RWPE2 (cell line): ENCODE measurements around the gene ARL6IP4.
A peak's percentile ranks its signal among the peaks of the same experiment; 100 is the strongest.

Source experiments
- ATAC-seq: fragments of 200-7000 bp; cut with Tn5 transposase; 3 replicates; pipeline ENCODE4 v1.9.1; 2021; ENCODE audit warnings: low read depth
- DNase-seq: peaks from one replicate; pipeline ENCODE4 v3.0.0-alpha.2; 2020; ENCODE audit warnings: low spot score
- H3K27ac ChIP-seq: fragments of 450-650 bp; 2 replicates; pipeline ENCODE4 v1.5.1; 2017; ENCODE audit warnings: mild to moderate bottlenecking; ENCODE audit not compliant: poor library complexity, severe bottlenecking
- H3K27me3 ChIP-seq: fragments of 250-450 bp; sonication (Bioruptor Pico); 2 replicates; pipeline ENCODE4 v1.5.1; 2021; ENCODE audit warnings: mild to moderate bottlenecking, moderate library complexity; ENCODE audit not compliant: insufficient read depth, poor library complexity, severe bottlenecking
- H3K36me3 ChIP-seq: fragments of 250-450 bp; sonication (Bioruptor Pico); 2 replicates; pipeline ENCODE4 v1.5.1; 2020; ENCODE audit warnings: low read depth, mild to moderate bottlenecking, moderate library complexity
- H3K4me1 ChIP-seq: fragments of 250-450 bp; sonication (Bioruptor Pico); 2 replicates; pipeline ENCODE4 v1.5.1; 2021; ENCODE audit warnings: mild to moderate bottlenecking, moderate library complexity; ENCODE audit not compliant: insufficient read depth, poor library complexity, severe bottlenecking
- H3K4me3 ChIP-seq: fragments of 250-450 bp; sonication (Bioruptor Pico); 2 replicates; pipeline ENCODE4 v1.5.1; 2021; ENCODE audit warnings: mild to moderate bottlenecking, moderate library complexity; ENCODE audit not compliant: severe bottlenecking
- H3K9me3 ChIP-seq: fragments of 250-450 bp; sonication (Bioruptor Pico); 2 replicates; pipeline ENCODE4 v1.5.1; 2021; ENCODE audit warnings: mild to moderate bottlenecking, moderate library complexity; ENCODE audit not compliant: severe bottlenecking
- TF ChIP-seq, protein P1 (sequence below): fragments of 450-650 bp; IDR thresholded peaks from one replicate; pipeline ENCODE4 v1.5.1; 2017; ENCODE audit warnings: mild to moderate bottlenecking, moderate library complexity; ENCODE audit not compliant: poor library complexity, severe bottlenecking

The ARL6IP4 gene

GRCh38 chr12:122980183-122981035, at the start of gene ARL6IP4:
Gene ARL6IP4 (plus strand): TSS chr12:122980681. CDS start chr12:122981140, 459 bp downstream.
- peak; percentile 61 for DNase-seq

DNA sequence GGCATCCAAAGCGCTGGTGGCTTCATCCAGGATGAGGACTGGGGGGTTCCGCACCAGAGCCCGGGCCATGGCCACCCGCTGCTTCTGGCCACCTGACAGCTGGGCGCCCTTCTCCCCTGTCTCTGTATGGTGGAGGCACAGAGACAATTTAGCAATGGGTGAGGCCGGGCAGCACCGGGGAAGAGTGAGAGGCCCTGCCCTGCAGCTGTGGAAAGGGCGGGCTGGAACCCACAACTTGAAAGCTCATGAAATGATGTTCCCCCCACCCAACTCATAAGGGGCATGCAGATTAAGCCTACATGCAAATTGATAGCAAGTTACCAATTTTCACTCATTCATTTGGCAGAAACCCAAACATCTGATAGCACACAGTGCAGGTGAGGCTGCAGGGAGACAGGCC, 48.3 kb upstream of the ARL6IP4 start:
- no peak overlapping the region for H3K27ac ChIP-seq
- H3K4me1 ChIP-seq: no peaks in the 10 kb centered on the region
- H3K9me3 ChIP-seq: no peaks in the 10 kb centered on the region
- peaks cover 7% of the 10 kb centered on the region; the same call in 1 of the 2 replicates for H3K36me3 ChIP-seq
- H3K27me3 ChIP-seq: no peaks in the 10 kb centered on the region
- no peak overlapping the region for H3K4me3 ChIP-seq
- no peak for DNase-seq
- ATAC-seq: no peak
- TF ChIP-seq, protein P1, sequence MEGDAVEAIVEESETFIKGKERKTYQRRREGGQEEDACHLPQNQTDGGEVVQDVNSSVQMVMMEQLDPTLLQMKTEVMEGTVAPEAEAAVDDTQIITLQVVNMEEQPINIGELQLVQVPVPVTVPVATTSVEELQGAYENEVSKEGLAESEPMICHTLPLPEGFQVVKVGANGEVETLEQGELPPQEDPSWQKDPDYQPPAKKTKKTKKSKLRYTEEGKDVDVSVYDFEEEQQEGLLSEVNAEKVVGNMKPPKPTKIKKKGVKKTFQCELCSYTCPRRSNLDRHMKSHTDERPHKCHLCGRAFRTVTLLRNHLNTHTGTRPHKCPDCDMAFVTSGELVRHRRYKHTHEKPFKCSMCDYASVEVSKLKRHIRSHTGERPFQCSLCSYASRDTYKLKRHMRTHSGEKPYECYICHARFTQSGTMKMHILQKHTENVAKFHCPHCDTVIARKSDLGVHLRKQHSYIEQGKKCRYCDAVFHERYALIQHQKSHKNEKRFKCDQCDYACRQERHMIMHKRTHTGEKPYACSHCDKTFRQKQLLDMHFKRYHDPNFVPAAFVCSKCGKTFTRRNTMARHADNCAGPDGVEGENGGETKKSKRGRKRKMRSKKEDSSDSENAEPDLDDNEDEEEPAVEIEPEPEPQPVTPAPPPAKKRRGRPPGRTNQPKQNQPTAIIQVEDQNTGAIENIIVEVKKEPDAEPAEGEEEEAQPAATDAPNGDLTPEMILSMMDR: no peak

More at GRCh38 chr12:122980183-122981035, at the start of gene ARL6IP4:
- Histone ChIP-seq H3K9me3 (no peaks in the 10 kb centered on the region), H3K36me3 (peaks cover 21% of the 10 kb centered on the region), H3K4me3 (peak within 1 kb of the TSS; percentile 91), H3K4me1 (peaks cover 6% of the 10 kb centered on the region), H3K27me3 (no peaks in the 10 kb centered on the region), H3K27ac (peak within 1 kb of the TSS; percentile 69)
- peak; percentile 69 for ATAC-seq
- TF ChIP-seq, protein P1: no peak

DNA sequence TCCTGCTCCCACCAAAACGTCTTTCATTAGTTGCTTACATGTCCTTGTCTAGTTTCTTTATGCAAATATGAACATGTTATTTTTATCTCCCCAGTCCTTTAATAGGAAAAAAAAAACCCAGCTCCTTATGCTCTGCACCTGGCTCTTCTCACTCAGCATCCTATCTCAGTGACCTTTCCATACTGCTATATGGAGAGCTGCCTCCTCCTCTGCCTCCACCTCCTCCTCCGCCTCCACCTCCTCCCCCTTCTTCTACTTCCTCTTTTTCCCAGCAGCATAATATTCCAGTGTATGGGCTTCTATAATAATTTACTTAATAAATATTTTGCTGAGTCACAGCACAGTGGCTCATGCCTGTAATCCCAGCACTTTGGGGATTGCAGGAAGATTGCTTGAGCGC, 45.8 kb upstream of the ARL6IP4 start:
- no peaks in the 10 kb centered on the region for H3K9me3 ChIP-seq
- H3K4me3 ChIP-seq: no peak overlapping the region
- no peaks in the 10 kb centered on the region for H3K4me1 ChIP-seq
- no peaks in the 10 kb centered on the region for H3K27me3 ChIP-seq
- H3K36me3 ChIP-seq: peaks cover 7% of the 10 kb centered on the region
- DNase-seq (no peak), ATAC-seq (no peak)
- TF ChIP-seq, protein P1: no peak
- no peak overlapping the region for H3K27ac ChIP-seq

- H3K4me3 ChIP-seq: no peak overlapping the region
Measured at GRCh38 chr12:122935318-122935717, 45.2 kb upstream of the ARL6IP4 start.

More at GRCh38 chr12:122935318-122935717, 45.2 kb upstream of the ARL6IP4 start:
- TF ChIP-seq, protein P1: no peak
- no peaks in the 10 kb centered on the region for H3K9me3 ChIP-seq
- H3K27me3 ChIP-seq: no peaks in the 10 kb centered on the region
- DNase-seq (no peak), ATAC-seq (no peak)
- peaks cover 7% of the 10 kb centered on the region for H3K36me3 ChIP-seq
- H3K27ac ChIP-seq: no peak overlapping the region
- no peaks in the 10 kb centered on the region for H3K4me1 ChIP-seq
